ENCODE measurements around the gene WDR70. TPM values are rescaled to one million over a fixed set of nuclear protein-coding genes. Genes with fewer than 3 reads are reported as not detected.

WDR70 gene
- total and polyA plus RNA-seq, 4 donors, result 4.0 to 17.7 (median 14.5) TPM

- TF ChIP-seq, protein P1, sequence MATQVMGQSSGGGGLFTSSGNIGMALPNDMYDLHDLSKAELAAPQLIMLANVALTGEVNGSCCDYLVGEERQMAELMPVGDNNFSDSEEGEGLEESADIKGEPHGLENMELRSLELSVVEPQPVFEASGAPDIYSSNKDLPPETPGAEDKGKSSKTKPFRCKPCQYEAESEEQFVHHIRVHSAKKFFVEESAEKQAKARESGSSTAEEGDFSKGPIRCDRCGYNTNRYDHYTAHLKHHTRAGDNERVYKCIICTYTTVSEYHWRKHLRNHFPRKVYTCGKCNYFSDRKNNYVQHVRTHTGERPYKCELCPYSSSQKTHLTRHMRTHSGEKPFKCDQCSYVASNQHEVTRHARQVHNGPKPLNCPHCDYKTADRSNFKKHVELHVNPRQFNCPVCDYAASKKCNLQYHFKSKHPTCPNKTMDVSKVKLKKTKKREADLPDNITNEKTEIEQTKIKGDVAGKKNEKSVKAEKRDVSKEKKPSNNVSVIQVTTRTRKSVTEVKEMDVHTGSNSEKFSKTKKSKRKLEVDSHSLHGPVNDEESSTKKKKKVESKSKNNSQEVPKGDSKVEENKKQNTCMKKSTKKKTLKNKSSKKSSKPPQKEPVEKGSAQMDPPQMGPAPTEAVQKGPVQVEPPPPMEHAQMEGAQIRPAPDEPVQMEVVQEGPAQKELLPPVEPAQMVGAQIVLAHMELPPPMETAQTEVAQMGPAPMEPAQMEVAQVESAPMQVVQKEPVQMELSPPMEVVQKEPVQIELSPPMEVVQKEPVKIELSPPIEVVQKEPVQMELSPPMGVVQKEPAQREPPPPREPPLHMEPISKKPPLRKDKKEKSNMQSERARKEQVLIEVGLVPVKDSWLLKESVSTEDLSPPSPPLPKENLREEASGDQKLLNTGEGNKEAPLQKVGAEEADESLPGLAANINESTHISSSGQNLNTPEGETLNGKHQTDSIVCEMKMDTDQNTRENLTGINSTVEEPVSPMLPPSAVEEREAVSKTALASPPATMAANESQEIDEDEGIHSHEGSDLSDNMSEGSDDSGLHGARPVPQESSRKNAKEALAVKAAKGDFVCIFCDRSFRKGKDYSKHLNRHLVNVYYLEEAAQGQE (IDR thresholded peaks at IDR 0.05), result no peak
- no peak for TF ChIP-seq FOXA2 (IDR thresholded peaks at IDR 0.05)
Measured at GRCh38 chr5:37604290-37604689, 225.2 kb downstream of the WDR70 start (continued).

DNA sequence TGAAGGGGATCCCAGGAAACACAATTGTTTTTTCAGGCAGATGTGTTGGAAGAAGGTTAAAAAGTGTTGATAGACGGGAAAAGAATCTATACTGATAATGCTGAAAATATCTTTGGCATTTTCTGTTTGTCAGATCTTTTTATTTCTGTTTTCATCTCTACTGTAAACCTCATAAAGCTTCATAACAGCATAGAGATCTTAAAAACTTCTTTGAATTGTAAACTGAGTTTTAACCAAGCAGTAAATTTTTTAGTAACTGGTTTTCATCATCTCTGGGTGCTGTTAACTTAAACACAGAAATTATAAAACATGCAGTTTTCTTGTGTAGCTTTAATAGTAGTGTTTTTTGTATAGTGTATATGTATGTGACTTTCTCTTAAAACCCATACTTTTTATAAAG lies 227.0 kb downstream of the WDR70 start:
- Histone ChIP-seq H3K9ac (ENCODE audit: low read depth in 1 of 2, low read length in 2 of 2) (no peak overlapping the region), H3K36me3 (ENCODE audit: control insufficient read depth in 4 of 4, insufficient read depth in 3 of 4, low read depth in 1 of 4, low read length in 3 of 4) (peaks cover 0 to 4% (median 2%) of the 10 kb centered on the region in 4 donors), H3K4me3 (ENCODE audit: low read depth in 1 of 3, low read length in 3 of 3) (no peak overlapping the region), H3K9me3 (ENCODE audit: control insufficient read depth in 4 of 4, low read length in 3 of 4) (peaks cover 0 to 3% (median under 1%) of the 10 kb centered on the region in 4 donors), H3K27me3 (ENCODE audit: control insufficient read depth in 4 of 4, insufficient read depth in 4 of 4, low read length in 3 of 4) (no peaks in the 10 kb centered on the region), H3K4me1 (ENCODE audit: control insufficient read depth in 4 of 4, insufficient read depth in 4 of 4, low read length in 3 of 4) (peaks cover 0 to 1% (median 0%) of the 10 kb centered on the region in 4 donors), H3K27ac (ENCODE audit: low read depth in 1 of 2, low read length in 2 of 2) (no peak overlapping the region)
- DNase-seq (ENCODE audit: low spot score), result no peak
- TF ChIP-seq RAD21 (IDR thresholded peaks at IDR 0.05) (no peak), ATF3 (IDR thresholded peaks at IDR 0.05) (no peak), HNF4A (conservative IDR thresholded peaks at IDR 0.05) (no peak), NR2F2 (IDR thresholded peaks at IDR 0.05) (no peak), RXRA (IDR thresholded peaks at IDR 0.05) (no peak), HNF4G (IDR thresholded peaks at IDR 0.05) (no peak), CTCF (IDR thresholded peaks at IDR 0.05; ENCODE audit: low read depth, low read length, missing input control) (no peak), TAF1 (conservative IDR thresholded peaks at IDR 0.05) (no peak), JUND (IDR thresholded peaks at IDR 0.05) (no peak), SP1 (IDR thresholded peaks at IDR 0.05) (no peak), FOXA2 (IDR thresholded peaks at IDR 0.05) (no peak), FOXA1 (IDR thresholded peaks at IDR 0.05) (no peak), YY1 (IDR thresholded peaks at IDR 0.05) (no peak), ZBTB33 (IDR thresholded peaks at IDR 0.05) (no peak), GABPA (IDR thresholded peaks at IDR 0.05 in 1 of 2, conservative IDR thresholded peaks at IDR 0.05 in 1 of 2) (no peak), EGR1 (IDR thresholded peaks at IDR 0.05; ENCODE audit: low read depth in 2 of 2) (no peak)
- TF ChIP-seq, protein P2, sequence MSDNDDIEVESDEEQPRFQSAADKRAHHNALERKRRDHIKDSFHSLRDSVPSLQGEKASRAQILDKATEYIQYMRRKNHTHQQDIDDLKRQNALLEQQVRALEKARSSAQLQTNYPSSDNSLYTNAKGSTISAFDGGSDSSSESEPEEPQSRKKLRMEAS (IDR thresholded peaks at IDR 0.05), result no peak
- TF ChIP-seq, protein P1 (IDR thresholded peaks at IDR 0.05), result no peak
- WGBS, result 93% methylated on average over 1 of the region's 1 CpG

Measured in liver (tissue), 9 donors.